ENCODE data around the gene ECHS1.
"Not testable (repeated sequence)": the region's sequence is repeated elsewhere in the genome, so short reads cannot be mapped to it uniquely, and the experiment has no call there.

The ECHS1 gene

DNA sequence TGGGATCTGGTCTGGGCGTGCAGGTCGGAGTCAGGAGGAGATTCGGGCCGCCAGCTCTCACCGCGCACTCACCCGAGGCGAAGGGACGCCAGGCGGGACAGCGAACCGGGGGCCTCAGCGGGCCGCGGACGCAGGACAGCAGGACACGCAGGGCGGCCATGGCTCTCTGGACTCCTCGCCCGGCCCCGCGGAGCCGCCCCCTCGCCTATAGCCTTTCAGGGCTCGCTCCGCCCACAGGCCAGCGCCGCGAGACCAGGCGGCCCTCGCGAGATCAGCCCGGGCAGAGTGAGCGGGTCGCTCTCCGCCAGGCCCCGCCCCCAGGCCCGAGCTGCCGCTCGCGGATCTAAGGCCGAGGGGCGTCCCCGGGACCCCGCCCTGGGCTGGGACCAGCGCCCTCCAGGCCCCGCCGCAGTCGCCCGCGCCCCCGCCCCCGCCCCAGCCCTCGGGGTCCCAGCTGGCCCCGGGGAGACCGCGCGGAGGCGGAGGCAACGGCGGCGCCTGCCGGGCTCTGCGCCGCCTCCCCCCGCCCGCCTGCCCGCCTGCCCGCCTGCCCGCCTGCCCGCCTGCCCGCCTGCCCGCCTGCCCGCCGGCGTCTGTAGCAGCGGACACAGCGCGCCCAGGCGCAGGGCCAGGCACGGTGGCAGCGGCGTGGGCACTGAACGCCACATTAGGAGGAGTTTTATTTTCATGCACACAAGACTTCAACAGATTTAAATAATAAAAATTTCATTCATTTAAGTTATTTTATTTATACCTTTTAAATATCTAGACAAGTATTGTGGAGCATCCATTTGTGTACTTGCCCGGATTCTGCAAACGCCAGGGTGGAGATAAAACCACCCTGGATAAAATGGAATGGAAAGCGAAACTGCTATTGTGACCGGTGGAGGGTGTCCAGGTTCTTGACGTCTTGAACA lies at the start of gene ECHS1:
Gene ECHS1, minus strand, starts transcription at position 181 of the 917 bp plus-strand sequence. Its CDS starts 21 bp downstream, at position 160.
- DNase-seq (ENCODE audit: low read depth in 2 of 2): peak; percentile 67 to 71

DNA sequence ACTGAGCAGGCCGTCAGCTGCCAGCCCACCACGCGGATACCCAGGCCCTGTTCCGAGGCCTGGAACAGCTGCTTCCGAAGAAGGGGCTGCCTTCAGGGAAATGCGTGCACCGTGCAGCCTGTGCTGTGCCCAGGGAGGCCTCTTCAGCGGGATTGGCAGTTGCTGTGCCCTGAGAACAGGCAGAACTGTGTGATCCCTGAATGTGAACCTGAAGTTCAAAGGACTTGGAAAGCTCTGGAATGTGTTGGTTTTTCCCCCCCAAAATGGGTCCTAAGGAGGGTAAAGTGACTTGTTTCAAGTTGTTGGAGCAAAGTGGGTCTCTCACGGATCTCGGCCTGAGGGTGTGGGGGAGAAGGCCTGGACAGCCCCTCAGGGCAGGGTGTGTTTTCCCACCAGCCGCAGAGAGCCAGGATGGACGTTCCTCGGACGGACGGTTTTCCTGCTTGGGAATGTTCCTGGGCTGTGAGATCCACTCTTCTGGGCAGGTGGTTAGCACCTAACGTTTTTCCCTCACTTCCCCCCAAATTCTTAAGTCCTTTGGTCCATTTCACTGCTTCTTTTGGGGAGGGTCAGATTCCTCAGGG lies 49.2 kb upstream of the ECHS1 start:
- no peak for DNase-seq (ENCODE audit: low read depth in 2 of 2)

GRCh38 chr10:133421336-133422222 lies 48.4 kb upstream of the ECHS1 start:
- no peak for DNase-seq (ENCODE audit: low read depth in 2 of 2)

DNA sequence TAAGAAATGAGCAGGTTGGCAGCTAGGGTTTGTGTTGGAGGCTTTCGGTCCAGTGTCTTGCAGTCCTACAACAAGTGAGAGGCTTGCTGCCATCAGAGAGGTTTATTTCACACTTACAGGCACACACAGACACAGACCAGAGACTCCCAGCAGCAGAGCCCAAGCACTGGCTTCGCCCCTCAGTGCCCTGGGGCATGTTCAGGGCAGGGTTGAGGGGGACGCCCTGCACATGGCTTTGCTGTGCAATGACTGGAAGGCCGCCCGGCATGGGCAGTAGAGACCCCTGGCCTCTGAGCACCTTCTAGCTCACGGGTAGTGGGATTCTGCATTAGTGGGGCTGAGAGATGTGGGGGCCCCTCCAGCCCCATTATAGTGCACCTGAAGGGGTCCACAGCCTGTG lies 47.4 kb upstream of the ECHS1 start:
- DNase-seq (ENCODE audit: low read depth in 2 of 2): no peak

- no peak for DNase-seq (ENCODE audit: low read depth in 2 of 2)
Observed at GRCh38 chr10:133420028-133420427, 46.9 kb upstream of the ECHS1 start.

DNA sequence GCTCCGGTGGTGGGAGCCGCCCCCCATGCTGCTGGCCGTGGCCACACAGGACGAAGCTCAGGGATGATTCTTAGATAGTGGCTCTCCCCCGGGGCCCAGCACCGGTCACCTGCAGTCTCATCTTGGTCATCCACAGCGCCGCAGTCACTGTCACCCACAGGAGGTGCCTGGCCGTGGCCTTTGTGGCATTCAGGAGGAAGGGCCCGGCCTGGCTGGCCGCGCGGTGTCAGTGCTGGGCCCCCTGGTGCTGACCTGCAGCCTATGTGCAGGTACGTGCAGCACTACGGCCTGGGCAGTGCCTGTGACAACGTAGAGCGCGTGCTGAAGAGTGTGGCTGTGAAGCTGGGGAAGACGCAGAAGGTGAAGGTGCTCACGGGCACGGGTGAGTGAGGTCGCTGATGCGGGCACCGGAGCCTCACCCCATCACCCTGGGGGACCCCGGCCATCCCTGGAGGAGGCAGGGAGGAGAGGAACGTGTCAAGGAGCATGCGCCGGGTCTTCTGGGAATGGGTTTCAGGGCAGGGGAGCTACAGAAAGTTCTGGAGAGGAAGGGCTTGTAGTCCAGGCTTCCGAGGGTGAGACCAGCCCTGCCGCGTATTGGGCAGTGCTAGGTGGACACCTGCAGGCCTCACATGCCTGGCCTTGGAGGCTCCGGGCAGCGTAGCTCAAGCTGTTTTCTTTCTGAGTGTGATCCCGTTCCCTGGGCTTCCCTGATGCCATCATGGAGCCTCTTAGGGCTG lies 46.2 kb upstream of the ECHS1 start:
- no peak for DNase-seq (ENCODE audit: low read depth in 2 of 2)

- no peak for DNase-seq (ENCODE audit: low read depth in 2 of 2)
Observed at GRCh38 chr10:133418289-133418993, 45.3 kb upstream of the ECHS1 start.

DNA sequence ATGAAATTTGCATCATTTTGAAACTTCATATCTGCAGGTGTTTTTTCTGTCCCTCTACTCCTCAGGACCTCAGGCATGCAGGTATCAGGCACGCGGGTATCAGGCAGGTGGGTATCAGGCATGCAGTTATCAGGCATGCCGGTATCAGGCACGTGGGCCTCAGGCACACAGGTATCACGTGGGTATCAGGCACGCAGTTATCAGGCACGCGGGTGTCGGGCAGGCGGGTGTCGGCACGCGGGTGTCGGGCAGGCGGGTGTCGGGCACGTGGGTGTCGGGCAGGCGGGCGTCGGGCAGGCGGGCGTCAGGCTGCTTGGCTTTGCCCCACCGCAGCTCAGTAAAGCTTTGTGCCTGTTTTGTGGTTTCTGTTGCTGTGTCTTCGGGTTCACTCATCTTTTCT lies 42.6 kb upstream of the ECHS1 start:
- no peak for DNase-seq (ENCODE audit: low read depth in 2 of 2)

DNA sequence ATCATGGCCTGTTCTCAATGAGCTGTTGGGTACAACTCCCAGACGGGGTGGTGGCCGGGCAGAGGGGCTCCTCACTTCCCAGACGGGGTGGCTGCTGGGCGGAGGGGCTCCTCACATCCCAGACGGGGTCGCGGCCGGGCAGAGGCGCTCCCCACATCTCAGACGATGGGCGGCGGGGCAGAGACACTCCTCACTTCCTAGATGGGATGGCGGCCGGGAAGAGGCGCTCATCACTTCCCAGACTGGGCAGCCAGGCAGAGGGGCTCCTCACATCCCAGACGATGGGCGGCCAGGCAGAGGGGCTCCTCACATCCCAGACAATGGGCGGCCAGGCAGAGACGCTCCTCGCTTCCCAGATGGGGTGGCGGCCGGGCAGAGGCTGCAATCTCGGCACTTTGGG lies 41.2 kb upstream of the ECHS1 start:
- not testable (repeated sequence) for DNase-seq (ENCODE audit: low read depth in 2 of 2)

GRCh38 chr10:133412381-133412711 lies 39.2 kb upstream of the ECHS1 start:
- no peak for DNase-seq (ENCODE audit: low read depth in 2 of 2)

DNA sequence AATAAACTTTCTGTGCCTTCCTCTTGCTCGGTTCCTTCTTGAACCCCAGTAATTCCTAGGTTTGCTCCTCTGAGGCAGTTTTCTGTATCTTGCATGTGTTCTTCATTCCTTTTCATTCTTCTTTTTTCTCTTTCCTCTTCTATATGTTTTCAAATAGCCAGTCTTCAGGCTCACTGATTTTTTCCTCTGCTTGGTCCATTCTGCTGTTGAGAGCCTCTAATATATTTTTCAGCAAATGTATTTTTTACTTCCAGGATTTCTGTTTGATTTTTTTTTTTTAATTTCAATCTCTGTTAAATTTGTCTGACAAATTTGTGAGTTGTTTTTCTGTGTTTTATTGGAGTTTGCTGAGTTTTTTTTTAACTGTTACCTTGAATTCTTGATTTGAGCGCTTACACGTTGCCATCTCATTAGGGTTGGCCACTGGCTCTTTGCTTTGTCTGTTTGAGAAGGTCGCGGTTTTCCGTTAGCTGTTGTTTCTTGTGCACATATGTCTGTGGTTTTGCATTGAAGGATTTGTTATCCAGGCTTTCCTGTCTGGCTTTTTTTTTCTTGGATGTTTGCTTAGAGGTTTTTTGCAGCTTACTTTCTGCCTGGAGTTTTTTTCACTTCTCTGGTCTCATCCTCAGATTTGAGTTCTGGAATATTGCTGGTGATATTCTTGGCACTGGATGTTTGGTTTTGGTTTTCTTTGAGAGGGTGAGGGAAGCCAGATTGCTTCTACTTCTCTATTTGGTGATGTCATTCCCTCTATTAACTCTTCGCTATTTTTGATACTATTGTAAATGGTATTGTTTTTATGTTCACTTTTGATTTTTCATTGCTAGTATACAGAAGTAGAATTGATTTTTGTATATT lies 38.6 kb upstream of the ECHS1 start:
- no peak for DNase-seq (ENCODE audit: low read depth in 2 of 2)

DNA sequence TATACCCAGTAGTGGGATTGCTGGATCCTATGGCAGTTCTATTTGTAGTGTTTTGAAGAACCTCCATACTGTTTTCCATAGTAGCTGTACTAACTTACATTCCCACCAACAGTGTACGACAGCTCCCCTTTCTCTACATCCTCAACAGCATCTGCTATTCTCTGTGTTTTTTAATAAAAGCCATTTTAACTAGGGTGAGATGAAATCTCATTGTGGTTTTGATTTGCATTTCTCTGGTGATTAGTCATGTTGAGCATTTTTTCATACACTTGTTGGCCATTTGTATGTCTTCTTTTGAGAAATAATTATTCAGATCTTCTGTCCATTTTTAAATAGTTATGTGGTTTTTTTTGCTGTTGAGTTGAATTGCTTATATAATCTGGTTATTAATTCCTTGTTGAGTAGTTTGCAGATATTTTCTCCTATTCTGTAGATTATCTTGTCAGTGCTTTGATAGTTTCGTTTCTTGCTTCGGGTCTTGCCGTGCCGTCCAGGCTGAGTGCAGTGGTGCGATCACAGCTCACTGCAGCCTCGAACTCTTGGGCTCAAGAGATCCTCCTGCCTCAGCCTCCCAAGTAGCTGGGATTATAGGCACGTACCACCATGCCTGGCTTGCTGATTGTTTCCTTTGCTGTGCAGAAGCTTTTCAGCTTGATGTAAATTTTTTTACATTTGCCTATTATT lies 32.8 kb upstream of the ECHS1 start:
- peak; percentile 23 to 24 for DNase-seq (ENCODE audit: low read depth in 2 of 2)

GRCh38 chr10:133405272-133405671 lies 32.1 kb upstream of the ECHS1 start:
- no peak for DNase-seq (ENCODE audit: low read depth in 2 of 2)

- DNase-seq (ENCODE audit: low read depth in 2 of 2): no peak
Observed at GRCh38 chr10:133403784-133404183, 30.6 kb upstream of the ECHS1 start.

DNA sequence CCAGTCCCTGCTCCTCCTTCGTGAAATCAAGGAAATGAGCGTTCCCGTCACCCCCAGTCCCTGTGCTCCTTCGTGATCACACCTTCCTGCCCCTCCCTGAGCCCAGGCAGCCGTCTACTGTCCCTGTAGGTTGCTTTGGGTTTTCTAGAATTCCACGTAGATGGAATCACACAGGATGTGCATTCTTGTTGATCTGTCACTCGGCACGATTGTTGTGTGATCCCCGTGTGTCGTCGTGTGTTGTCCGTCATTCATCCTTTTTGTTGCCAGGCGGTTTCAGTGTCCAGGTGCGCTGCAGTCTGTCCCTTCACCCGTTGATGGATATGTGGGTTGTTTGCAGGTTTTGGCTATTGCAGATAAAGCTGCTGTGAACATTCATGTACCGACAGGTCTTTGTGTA lies 30.2 kb upstream of the ECHS1 start:
- DNase-seq (ENCODE audit: low read depth in 2 of 2): no peak

DNA sequence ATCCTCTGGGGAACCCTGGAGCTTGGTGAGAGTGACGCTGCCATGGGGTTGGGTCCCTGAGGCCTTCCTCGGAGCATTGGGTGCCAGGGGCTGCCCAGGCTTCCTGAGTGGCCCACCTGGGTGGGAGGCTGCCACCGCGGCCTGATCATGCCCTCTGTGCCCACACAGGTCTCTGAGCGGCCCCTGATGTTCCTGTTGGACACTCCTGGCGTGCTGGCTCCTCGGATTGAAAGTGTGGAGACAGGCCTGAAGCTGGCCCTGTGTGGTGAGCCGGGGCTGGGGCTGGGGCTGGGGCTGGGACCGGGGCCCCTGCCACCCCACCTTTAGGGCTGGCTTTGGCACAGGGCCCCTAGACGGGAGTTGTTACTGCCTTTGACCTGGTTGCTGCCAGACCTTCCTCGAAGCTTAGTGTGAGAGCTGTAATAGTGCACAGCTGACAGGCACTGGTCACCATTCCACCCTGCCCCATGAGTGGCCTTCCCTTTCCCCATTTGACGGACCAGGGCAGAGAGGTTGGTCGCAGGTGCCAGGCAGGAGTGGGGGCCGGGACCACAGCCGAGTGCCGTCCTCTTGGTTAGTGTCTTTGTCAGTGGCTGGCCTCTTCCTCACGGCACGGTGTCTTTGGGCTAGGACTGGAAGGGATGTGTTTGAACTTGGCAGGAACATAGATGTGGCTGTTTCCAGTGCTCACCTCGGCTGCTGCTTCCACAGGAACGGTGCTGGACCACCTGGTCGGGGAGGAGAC lies 29.0 kb upstream of the ECHS1 start:
- DNase-seq (ENCODE audit: low read depth in 2 of 2): no peak

DNA sequence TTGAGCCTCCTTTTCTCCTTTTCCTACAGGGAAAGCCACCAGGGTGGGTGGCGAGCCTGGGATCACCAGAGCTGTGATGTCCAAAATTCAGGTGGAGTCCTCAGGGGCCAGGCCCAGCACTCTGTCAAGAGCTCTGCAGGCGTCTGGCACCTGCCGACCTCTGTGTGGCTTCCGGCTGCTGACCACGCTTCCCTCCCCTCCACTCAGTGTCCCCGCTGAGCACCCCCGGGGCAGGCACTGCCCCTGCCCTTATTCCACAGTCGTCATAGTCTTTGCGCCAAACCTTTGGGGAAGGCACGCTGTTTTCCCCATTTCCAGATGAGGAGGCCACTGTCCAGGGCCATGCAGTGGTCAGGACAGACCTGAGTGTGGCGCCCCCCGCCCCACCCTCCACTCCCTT lies 28.3 kb upstream of the ECHS1 start:
- no peak for DNase-seq (ENCODE audit: low read depth in 2 of 2)

- DNase-seq (ENCODE audit: low read depth in 2 of 2): no peak
Observed at GRCh38 chr10:133400624-133401424, 27.7 kb upstream of the ECHS1 start.
